HL-60 (cell line): ENCODE results near the gene DDX17.

ENCODE experiments used
- DNase-seq, 2 experiments: peaks; one replicate each; pipeline ENCODE4 v3.0.0-alpha.2; 2010 to 2020; ENCODE audit warnings: low read depth in 1 of 2, low spot score in 1 of 2
- H3K27ac ChIP-seq: fragments of 250-450 bp; sonication (Bioruptor Pico); replicated peaks from 2 replicates; pipeline ENCODE4 v1.5.1; 2020; ENCODE audit warnings: mild to moderate bottlenecking, moderate library complexity
- H3K27me3 ChIP-seq: fragments of 250-450 bp; sonication (Bioruptor Pico); 2 replicates; pipeline ENCODE4 v1.5.1; 2021; ENCODE audit warnings: mild to moderate bottlenecking, moderate library complexity; ENCODE audit not compliant: insufficient read depth, poor library complexity, severe bottlenecking
- H3K4me3 ChIP-seq: replicated peaks from 2 replicates; pipeline ENCODE4 v1.5.1; 2011; ENCODE audit warnings: mild to moderate bottlenecking, control low read depth, low read length; ENCODE audit not compliant: insufficient read depth
- GABPA ChIP-seq: IDR thresholded peaks from 2 replicates; pipeline ENCODE4 v1.6.1; 2012; ENCODE audit warnings: low read depth
- POLR2AphosphoS5 ChIP-seq: IDR thresholded peaks from 2 replicates; pipeline ENCODE4 v1.6.1; 2012; ENCODE audit warnings: low read depth
- REST ChIP-seq: IDR thresholded peaks from 2 replicates; pipeline ENCODE4 v1.6.1; 2012; ENCODE audit warnings: low read depth; ENCODE audit not compliant: insufficient replicate concordance
- SPI1 ChIP-seq: IDR thresholded peaks from 2 replicates; pipeline ENCODE4 v1.6.1; 2012; ENCODE audit warnings: low read depth, mild to moderate bottlenecking, borderline replicate concordance
- TF ChIP-seq, protein P1 (sequence below): IDR thresholded peaks from one replicate; pipeline ENCODE4 v1.5.1; 2011; ENCODE audit warnings: low read length, control low read depth, inconsistent platforms; ENCODE audit not compliant: insufficient read depth

The DDX17 gene

GRCh38 chr22:38453066-38453672 is 52.9 kb downstream of the DDX17 start:
- TF ChIP-seq, protein P1, sequence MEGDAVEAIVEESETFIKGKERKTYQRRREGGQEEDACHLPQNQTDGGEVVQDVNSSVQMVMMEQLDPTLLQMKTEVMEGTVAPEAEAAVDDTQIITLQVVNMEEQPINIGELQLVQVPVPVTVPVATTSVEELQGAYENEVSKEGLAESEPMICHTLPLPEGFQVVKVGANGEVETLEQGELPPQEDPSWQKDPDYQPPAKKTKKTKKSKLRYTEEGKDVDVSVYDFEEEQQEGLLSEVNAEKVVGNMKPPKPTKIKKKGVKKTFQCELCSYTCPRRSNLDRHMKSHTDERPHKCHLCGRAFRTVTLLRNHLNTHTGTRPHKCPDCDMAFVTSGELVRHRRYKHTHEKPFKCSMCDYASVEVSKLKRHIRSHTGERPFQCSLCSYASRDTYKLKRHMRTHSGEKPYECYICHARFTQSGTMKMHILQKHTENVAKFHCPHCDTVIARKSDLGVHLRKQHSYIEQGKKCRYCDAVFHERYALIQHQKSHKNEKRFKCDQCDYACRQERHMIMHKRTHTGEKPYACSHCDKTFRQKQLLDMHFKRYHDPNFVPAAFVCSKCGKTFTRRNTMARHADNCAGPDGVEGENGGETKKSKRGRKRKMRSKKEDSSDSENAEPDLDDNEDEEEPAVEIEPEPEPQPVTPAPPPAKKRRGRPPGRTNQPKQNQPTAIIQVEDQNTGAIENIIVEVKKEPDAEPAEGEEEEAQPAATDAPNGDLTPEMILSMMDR: no peak
- TF ChIP-seq SPI1 (no peak), GABPA (no peak), REST (no peak), POLR2AphosphoS5 (no peak)
- Histone ChIP-seq H3K4me3 (no peak overlapping the region), H3K27me3 (peaks cover 50% of the 10 kb centered on the region), H3K27ac (no peak overlapping the region)
- no peak for DNase-seq

GRCh38 chr22:38452373-38453065 is 53.6 kb downstream of the DDX17 start:
- H3K27me3 ChIP-seq: peaks cover 50% of the 10 kb centered on the region
- no peak for DNase-seq
- TF ChIP-seq, protein P1: no peak
- TF ChIP-seq POLR2AphosphoS5 (no peak), REST (no peak), GABPA (no peak), SPI1 (no peak)
- H3K27ac ChIP-seq: no peak overlapping the region
- H3K4me3 ChIP-seq: no peak overlapping the region

DNA sequence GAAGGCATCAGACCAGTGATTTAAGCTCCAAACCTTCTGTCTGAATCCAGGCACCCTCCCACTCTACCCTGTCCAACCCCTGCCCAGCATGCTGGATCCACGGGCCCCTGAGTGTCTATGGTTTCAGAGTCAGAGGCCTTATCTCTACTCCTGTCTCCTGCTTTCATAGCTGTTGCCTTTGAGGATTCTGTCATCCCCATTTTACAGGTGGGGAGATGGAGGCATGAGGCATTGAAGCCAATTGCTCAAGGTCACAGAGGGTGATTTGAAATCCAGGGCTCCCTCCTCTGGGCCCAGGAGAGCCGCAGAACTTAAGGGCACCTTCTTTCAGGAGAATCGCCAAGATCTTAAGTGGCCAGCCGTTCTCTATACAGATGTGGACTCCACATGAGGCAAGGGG is 54.2 kb downstream of the DDX17 start:
- H3K4me3 ChIP-seq: no peak overlapping the region
- peaks cover 50% of the 10 kb centered on the region for H3K27me3 ChIP-seq
- TF ChIP-seq SPI1 (no peak), GABPA (no peak), REST (no peak), POLR2AphosphoS5 (no peak)
- TF ChIP-seq, protein P1: no peak
- DNase-seq: no peak
- no peak overlapping the region for H3K27ac ChIP-seq
